ENCODE data around the gene PRRC2C.

DNA sequence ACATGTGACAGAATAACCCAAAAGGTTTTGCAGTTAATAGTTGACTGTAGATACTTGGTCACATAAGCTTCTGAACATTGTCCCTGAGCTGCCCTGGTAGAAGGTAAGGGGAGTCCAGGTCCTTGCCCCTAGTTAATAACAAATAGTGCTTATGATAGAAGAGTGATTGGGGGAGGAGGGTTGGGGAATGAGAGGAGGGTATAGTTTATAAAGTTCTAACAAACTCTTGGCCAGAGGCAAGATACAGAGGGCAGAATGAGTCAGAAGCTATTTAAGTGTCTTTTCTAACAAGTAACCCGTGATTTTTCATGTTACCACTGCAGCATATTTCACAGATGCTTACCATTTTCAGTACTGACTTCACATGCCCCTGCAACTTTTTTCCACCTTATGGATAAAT, 110.0 kb downstream of the PRRC2C start:
- TF ChIP-seq, protein P1, sequence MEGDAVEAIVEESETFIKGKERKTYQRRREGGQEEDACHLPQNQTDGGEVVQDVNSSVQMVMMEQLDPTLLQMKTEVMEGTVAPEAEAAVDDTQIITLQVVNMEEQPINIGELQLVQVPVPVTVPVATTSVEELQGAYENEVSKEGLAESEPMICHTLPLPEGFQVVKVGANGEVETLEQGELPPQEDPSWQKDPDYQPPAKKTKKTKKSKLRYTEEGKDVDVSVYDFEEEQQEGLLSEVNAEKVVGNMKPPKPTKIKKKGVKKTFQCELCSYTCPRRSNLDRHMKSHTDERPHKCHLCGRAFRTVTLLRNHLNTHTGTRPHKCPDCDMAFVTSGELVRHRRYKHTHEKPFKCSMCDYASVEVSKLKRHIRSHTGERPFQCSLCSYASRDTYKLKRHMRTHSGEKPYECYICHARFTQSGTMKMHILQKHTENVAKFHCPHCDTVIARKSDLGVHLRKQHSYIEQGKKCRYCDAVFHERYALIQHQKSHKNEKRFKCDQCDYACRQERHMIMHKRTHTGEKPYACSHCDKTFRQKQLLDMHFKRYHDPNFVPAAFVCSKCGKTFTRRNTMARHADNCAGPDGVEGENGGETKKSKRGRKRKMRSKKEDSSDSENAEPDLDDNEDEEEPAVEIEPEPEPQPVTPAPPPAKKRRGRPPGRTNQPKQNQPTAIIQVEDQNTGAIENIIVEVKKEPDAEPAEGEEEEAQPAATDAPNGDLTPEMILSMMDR (IDR thresholded peaks at IDR 0.05) = no peak
- TF ChIP-seq EP300 (IDR thresholded peaks at IDR 0.05) = no peak
- TF ChIP-seq POLR2A (IDR thresholded peaks at IDR 0.05) = no peak
- TF ChIP-seq POLR2AphosphoS5 (IDR thresholded peaks at IDR 0.05) = peak; percentile 24
